Gastroesophageal sphincter (tissue), 3 donors: Measurements from ENCODE around the gene ARHGAP23.
"Not testable (repeated sequence)": the region's sequence is repeated elsewhere in the genome, so short reads cannot be mapped to it uniquely, and the experiment has no call there.

Source experiments
- EP300 ChIP-seq: sonication (generic); formaldehyde crosslinking; IDR thresholded peaks from one replicate; pipeline ENCODE4 v1.6.1; 2017; ENCODE audit warnings: antibody characterized with exemption, mild to moderate bottlenecking
- POLR2A ChIP-seq, 2 donors: fragments of 450-650 bp; IDR thresholded peaks; one replicate each; pipeline ENCODE4 v1.6.1; 2017; ENCODE audit warnings: antibody characterized with exemption in 2 of 2, mild to moderate bottlenecking in 2 of 2, moderate library complexity in 1 of 2
- POLR2AphosphoS5 ChIP-seq: sonication (generic); formaldehyde crosslinking; IDR thresholded peaks from one replicate; pipeline ENCODE4 v1.6.1; 2017; ENCODE audit warnings: antibody characterized with exemption
- TF ChIP-seq, protein P1 (sequence below), 4 experiments: fragments of 200-600 bp in 2 of 4; fragments of 450-650 bp in 2 of 4; sonication (generic) in 1 of 4; IDR thresholded peaks; one replicate each; pipeline ENCODE4 v1.5.1; 2017 to 2019; ENCODE audit warnings: antibody characterized with exemption in 4 of 4, mild to moderate bottlenecking in 2 of 4, moderate library complexity in 2 of 4

DNA sequence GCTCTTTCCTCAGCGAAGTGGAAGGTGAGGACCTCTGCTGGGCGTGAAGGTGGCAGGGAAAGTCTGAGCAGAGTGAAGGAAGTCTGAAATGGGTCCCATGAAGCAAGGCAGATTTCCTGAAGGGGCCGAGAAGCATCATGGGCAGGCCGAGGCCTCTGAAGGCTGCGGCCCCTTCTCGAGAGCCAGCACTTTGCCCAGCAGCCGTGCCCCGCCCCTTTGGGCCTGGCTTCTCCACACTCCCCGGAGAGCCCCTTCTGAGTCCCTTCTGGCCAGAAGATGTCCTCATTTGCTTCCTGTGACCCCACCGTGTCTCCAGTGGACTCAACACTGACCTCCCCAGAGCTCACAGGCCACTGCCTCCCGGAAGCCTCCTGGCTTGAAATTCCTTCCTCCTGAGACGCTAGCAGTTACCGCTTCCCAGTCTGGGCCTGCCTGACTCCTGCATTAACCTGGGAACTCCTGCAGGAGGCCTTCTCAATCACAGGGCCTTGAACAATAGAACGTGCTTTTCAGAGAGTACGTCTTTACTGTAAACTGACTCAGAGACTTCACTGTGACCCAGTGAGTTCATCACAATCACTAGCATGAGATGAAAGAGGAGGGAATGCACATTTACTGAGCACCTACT is 75.1 kb downstream of the ARHGAP23 start:
- TF ChIP-seq, protein P1, sequence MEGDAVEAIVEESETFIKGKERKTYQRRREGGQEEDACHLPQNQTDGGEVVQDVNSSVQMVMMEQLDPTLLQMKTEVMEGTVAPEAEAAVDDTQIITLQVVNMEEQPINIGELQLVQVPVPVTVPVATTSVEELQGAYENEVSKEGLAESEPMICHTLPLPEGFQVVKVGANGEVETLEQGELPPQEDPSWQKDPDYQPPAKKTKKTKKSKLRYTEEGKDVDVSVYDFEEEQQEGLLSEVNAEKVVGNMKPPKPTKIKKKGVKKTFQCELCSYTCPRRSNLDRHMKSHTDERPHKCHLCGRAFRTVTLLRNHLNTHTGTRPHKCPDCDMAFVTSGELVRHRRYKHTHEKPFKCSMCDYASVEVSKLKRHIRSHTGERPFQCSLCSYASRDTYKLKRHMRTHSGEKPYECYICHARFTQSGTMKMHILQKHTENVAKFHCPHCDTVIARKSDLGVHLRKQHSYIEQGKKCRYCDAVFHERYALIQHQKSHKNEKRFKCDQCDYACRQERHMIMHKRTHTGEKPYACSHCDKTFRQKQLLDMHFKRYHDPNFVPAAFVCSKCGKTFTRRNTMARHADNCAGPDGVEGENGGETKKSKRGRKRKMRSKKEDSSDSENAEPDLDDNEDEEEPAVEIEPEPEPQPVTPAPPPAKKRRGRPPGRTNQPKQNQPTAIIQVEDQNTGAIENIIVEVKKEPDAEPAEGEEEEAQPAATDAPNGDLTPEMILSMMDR (IDR thresholded peaks at IDR 0.05), result not testable (repeated sequence)
- not testable (repeated sequence) for TF ChIP-seq POLR2AphosphoS5; POLR2A (IDR thresholded peaks at IDR 0.05); EP300
